Breast epithelium (tissue), 3 donors: Measurements from ENCODE around the gene TRIM8.

Source experiments
- POLR2A ChIP-seq: fragments of 450-650 bp; IDR thresholded peaks from one replicate; pipeline ENCODE4 v1.6.1; 2016; ENCODE audit warnings: antibody characterized with exemption, mild to moderate bottlenecking, moderate library complexity
- TF ChIP-seq, protein P1 (sequence below), 3 donors: fragments of 450-650 bp; IDR thresholded peaks; one replicate each; pipeline ENCODE4 v1.5.1; 2016 to 2017; ENCODE audit warnings: antibody characterized with exemption in 3 of 3, mild to moderate bottlenecking in 3 of 3, moderate library complexity in 3 of 3

DNA sequence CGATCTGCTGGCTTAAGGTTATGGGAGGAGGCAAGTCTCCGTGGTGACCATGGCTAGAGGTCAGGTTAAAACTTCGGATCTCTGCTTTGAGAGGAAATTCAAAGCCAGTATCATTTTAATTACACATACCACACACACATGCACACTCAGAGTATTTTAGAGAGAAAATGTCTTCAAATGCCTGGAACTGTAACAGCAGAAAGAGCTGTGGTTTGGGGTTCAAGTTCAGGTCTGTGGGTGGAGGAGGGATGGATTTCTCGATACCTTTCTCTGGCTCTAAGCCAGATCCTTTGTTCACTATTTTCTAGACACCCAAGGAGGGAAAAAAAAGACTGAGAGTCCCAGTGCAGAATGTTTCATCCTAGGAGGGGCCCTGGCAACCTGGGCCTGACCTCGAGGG is 37.4 kb downstream of the TRIM8 start:
- TF ChIP-seq, protein P1, sequence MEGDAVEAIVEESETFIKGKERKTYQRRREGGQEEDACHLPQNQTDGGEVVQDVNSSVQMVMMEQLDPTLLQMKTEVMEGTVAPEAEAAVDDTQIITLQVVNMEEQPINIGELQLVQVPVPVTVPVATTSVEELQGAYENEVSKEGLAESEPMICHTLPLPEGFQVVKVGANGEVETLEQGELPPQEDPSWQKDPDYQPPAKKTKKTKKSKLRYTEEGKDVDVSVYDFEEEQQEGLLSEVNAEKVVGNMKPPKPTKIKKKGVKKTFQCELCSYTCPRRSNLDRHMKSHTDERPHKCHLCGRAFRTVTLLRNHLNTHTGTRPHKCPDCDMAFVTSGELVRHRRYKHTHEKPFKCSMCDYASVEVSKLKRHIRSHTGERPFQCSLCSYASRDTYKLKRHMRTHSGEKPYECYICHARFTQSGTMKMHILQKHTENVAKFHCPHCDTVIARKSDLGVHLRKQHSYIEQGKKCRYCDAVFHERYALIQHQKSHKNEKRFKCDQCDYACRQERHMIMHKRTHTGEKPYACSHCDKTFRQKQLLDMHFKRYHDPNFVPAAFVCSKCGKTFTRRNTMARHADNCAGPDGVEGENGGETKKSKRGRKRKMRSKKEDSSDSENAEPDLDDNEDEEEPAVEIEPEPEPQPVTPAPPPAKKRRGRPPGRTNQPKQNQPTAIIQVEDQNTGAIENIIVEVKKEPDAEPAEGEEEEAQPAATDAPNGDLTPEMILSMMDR (IDR thresholded peaks at IDR 0.05), result no peak
- no peak for TF ChIP-seq POLR2A
